ENCODE results near the gene GFOD1. TPM values are rescaled to one million over a fixed set of nuclear protein-coding genes. Genes with fewer than 3 reads are reported as not detected.
"Not testable (repeated sequence)": the region's sequence is repeated elsewhere in the genome, so short reads cannot be mapped to it uniquely, and the experiment has no call there.

GFOD1 gene
- total and polyA plus RNA-seq, 7 donors: 5.9 to 34.2 (median 16.7) TPM

DNA sequence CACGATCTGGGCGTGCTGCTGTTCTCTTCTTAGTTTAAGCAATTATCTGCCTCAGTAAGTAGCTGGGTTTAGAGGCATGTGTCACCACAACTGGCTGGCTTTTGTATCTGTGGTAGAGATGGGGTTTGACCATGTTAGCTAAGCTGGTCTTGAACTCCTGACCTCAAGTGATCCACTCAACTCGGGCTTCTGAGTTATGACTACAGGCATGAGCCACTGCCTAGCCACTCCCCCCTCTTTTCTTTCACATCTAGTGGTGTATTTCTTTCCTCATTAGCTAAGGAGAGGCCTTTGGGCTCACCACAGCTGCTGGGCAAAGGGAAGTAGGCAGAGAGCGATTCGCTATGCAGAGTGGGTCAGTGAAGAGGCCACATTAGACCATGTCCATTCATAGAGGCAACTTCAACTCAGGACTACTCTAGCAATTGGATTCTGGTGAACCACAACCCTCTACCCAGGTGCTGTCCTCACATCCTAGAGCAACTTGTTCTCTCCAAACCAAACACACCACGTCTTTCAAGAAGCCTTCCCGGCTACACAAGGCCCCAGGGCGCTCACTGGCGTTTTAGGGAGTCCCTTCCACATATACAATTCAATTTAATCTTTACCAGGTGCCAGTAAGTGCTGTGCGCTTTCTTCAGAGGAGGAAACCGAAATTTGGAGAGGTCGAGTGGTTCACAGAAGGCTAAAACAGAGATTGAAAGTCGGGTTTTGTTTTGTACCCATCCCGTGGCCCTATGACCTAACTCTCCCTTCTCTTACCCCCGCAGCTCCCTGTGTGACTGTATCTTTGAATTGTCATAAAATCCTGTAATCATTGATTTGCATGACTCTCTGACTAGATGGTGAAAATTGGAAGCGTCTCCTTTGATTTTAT, 26.5 kb upstream of the GFOD1 start:
- TF ChIP-seq, protein P1, sequence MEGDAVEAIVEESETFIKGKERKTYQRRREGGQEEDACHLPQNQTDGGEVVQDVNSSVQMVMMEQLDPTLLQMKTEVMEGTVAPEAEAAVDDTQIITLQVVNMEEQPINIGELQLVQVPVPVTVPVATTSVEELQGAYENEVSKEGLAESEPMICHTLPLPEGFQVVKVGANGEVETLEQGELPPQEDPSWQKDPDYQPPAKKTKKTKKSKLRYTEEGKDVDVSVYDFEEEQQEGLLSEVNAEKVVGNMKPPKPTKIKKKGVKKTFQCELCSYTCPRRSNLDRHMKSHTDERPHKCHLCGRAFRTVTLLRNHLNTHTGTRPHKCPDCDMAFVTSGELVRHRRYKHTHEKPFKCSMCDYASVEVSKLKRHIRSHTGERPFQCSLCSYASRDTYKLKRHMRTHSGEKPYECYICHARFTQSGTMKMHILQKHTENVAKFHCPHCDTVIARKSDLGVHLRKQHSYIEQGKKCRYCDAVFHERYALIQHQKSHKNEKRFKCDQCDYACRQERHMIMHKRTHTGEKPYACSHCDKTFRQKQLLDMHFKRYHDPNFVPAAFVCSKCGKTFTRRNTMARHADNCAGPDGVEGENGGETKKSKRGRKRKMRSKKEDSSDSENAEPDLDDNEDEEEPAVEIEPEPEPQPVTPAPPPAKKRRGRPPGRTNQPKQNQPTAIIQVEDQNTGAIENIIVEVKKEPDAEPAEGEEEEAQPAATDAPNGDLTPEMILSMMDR (IDR thresholded peaks at IDR 0.05): no peak
- Histone ChIP-seq H3K27me3 (ENCODE audit: insufficient read depth in 3 of 3, low read length in 2 of 3) (no peaks in the 10 kb centered on the region), H3K9me3 (no peaks in the 10 kb centered on the region), H3K4me3 (no peak overlapping the region), H3K36me3 (ENCODE audit: insufficient read depth in 1 of 2, low read depth in 1 of 2) (no peaks in the 10 kb centered on the region), H3K4me1 (peaks cover 6% of the 10 kb centered on the region), H3K27ac (no peak overlapping the region)
- ATAC-seq (no peak), DNase-seq (no peak)
- WGBS, 3 donors: 78 to 82% (median 80%) methylated on average over 16 of the region's 16 CpGs
- intact Hi-C loops (cut with DNase I): no loop called here

DNA sequence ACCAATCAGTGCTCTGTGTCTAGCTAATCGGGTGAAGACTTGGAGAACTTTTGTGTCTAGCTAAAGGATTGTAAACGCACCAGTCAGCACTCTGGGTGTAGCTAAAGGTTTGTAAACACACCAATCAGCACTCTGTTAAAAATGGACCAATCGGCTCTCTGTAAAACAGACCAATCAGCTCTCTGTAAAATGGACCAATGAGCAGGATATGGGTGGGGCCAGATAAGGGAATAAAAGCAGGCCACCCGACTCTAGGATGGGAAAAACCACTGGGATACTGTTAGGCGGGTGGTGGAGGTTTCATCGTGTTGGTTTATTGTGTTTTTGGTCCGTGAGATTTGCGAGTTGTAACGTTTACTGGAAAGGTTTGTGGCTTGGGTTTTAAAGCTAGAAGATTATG, 25.5 kb upstream of the GFOD1 start:
- Histone ChIP-seq H3K36me3 (ENCODE audit: insufficient read depth in 1 of 2, low read depth in 1 of 2) (no peaks in the 10 kb centered on the region), H3K4me1 (peaks cover 12% of the 10 kb centered on the region), H3K27ac (no peak overlapping the region), H3K27me3 (ENCODE audit: insufficient read depth in 3 of 3, low read length in 2 of 3) (no peaks in the 10 kb centered on the region), H3K9me3 (no peaks in the 10 kb centered on the region), H3K4me3 (no peak overlapping the region)
- DNase-seq: no peak
- intact Hi-C loops (cut with DNase I): no loop called here
- 83 to 96% (median 91%) methylated on average over 9 of the region's 9 CpGs for WGBS, 3 donors
- no peak for ATAC-seq
- TF ChIP-seq, protein P1 (IDR thresholded peaks at IDR 0.05): no peak

DNA sequence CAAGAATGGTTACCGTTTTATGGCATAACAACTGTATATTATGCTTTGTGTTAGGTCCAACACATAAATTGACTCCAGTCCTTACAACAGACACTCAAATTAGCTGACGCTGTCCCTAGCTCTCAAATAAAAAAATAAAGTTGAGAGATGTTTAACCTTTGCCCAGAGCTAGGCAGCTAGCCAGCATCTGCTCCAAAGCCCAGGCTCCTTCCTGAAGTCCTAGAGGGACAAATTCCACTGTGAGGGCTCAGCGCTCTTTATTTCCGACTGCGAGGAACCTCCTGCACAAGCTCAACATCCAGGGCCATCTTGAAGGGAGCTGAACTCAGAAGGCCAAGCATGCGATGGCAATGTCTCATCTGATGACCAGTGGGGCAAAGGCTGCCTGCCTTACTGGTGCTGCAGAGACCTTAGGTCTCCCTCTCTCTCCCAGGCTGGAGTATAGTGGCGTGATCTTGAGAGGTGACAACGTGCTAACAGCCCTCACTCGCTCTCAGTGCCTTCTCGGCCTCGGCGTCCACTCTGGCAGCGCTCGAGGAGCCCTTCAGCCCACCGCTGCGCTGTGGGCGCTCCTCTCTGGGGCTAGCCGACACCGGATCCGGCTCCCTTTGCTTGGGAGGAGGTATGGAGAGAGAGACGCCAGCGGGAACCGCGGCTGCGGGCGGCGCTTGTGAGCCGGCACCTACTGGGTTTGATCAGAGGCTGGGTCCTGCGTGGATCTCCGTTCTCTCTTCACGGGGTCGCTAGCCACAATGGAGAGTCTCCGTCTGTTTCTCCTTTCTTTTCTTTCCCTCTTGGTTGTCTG, 24.7 kb upstream of the GFOD1 start:
- Histone ChIP-seq H3K36me3 (ENCODE audit: insufficient read depth in 1 of 2, low read depth in 1 of 2) (no peaks in the 10 kb centered on the region), H3K27ac (no peak overlapping the region), H3K4me3 (no peak overlapping the region), H3K4me1 (peaks cover 12% of the 10 kb centered on the region), H3K9me3 (no peaks in the 10 kb centered on the region), H3K27me3 (ENCODE audit: insufficient read depth in 3 of 3, low read length in 2 of 3) (no peaks in the 10 kb centered on the region)
- TF ChIP-seq, protein P1 (IDR thresholded peaks at IDR 0.05): no peak
- intact Hi-C loops (cut with DNase I): no loop called here
- no peak for DNase-seq
- WGBS, 3 donors: 87 to 90% (median 89%) methylated on average over 33 of the region's 33 CpGs
- peak in 1 of 4 donors; percentile 20 for ATAC-seq

DNA sequence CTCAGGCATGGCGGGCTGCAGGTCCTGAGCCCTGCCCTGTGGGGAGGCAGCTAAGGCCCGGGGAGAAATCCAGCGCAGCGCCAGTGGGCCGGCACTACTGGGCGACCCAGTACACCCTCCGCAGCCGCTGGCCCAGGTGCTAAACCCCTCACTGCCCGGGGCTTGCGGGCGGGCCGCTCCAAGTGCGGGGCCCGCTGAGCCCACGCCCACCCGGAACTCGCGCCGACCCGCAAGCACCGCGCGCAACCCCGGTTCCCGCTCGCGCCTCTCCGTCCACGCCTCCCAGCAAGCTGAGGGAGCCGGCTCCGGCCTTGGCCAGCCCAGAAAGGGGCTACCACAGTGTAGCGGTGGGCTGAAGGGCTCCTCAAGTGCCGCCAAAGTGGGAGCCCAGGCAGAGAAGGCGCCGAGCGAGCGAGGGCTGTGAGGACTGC, 23.8 kb upstream of the GFOD1 start:
- H3K9me3 ChIP-seq; H3K36me3 ChIP-seq (ENCODE audit: insufficient read depth in 1 of 2, low read depth in 1 of 2); H3K27ac ChIP-seq; intact Hi-C loops (cut with DNase I); H3K4me3 ChIP-seq; DNase-seq; ATAC-seq; H3K27me3 ChIP-seq (ENCODE audit: insufficient read depth in 3 of 3, low read length in 2 of 3): not testable (repeated sequence)
- 91 to 97% (median 94%) methylated on average over 27 to 37 of the region's 37 CpGs for WGBS, 3 donors
- peaks cover 12% of the 10 kb centered on the region for H3K4me1 ChIP-seq

DNA sequence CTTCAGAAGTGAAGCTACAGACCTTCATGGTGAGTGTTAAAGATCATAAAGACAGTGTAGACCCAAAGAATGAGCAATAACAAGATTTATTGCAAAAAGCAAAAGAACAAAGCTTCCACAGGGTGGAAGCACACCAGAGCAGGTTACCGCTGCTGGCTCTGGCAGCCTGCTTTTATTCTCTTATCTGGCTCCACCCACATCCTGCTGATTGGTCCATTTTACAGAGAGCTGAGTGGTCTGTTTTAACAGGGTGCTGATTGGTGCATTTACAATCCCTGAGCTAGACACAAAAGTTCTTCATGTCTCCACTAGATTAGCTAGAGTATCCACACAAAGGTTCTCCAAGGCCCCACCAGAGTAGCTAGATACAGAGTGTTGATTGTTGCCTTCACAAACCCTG, 23.0 kb upstream of the GFOD1 start:
- 94 to 100% (median 95%) methylated on average over 1 of the region's 1 CpG for WGBS, 3 donors
- ATAC-seq; intact Hi-C loops (cut with DNase I); H3K9me3 ChIP-seq; H3K27ac ChIP-seq; H3K4me3 ChIP-seq; DNase-seq; H3K36me3 ChIP-seq (ENCODE audit: insufficient read depth in 1 of 2, low read depth in 1 of 2); H3K27me3 ChIP-seq (ENCODE audit: insufficient read depth in 3 of 3, low read length in 2 of 3): not testable (repeated sequence)
- H3K4me1 ChIP-seq: peaks cover 12% of the 10 kb centered on the region

All from psoas muscle (tissue), 8 donors.